Transverse colon (tissue), 4 donors: ENCODE data around the gene GNA12. TPM values are rescaled to one million over a fixed set of nuclear protein-coding genes. Genes with fewer than 3 reads are reported as not detected.

ENCODE experiments used
- DNase-seq: peaks from one replicate; pipeline ENCODE4 v3.0.0-alpha.2; 2019
- H3K27ac ChIP-seq, 4 donors: fragments of 200-600 bp; sonication (generic); 2 replicates each; pipeline ENCODE4 v1.5.1; 2016 to 2018; ENCODE audit warnings: inconsistent platforms in 4 of 4
- H3K27me3 ChIP-seq: fragments of 200-600 bp; sonication (generic); 2 replicates; pipeline ENCODE4 v1.5.1; 2017; ENCODE audit warnings: inconsistent platforms
- H3K36me3 ChIP-seq, 4 donors: fragments of 200-600 bp; sonication (generic); 2 replicates each; pipeline ENCODE4 v1.5.1; 2017 to 2019; ENCODE audit warnings: inconsistent platforms in 4 of 4
- H3K4me1 ChIP-seq, 4 donors: fragments of 200-600 bp; sonication (generic); 2 replicates each; pipeline ENCODE4 v1.5.1; 2017 to 2020; ENCODE audit warnings: inconsistent platforms in 4 of 4
- H3K4me3 ChIP-seq, 4 donors: fragments of 200-600 bp; sonication (generic); 1 replicate in 1 of 4; 2 replicates in 3 of 4; pipeline versions ENCODE4 v1.5.1 to v1.6.1; 2017 to 2019; ENCODE audit warnings: inconsistent platforms in 4 of 4
- H3K9me3 ChIP-seq, 2 donors: fragments of 200-600 bp; sonication (generic); 2 replicates each; pipeline ENCODE4 v1.5.1; 2017 to 2019; ENCODE audit warnings: inconsistent platforms in 2 of 2
- EP300 ChIP-seq: sonication (generic); formaldehyde crosslinking; IDR thresholded peaks from one replicate; pipeline ENCODE4 v1.6.1; 2017; ENCODE audit warnings: antibody characterized with exemption, low read depth
- POLR2A ChIP-seq: fragments of 450-650 bp; IDR thresholded peaks from one replicate; pipeline ENCODE4 v1.6.1; 2016; ENCODE audit warnings: antibody characterized with exemption, mild to moderate bottlenecking, moderate library complexity
- POLR2AphosphoS5 ChIP-seq, 3 donors: sonication (generic); formaldehyde crosslinking; IDR thresholded peaks; one replicate each; pipeline ENCODE4 v1.6.1; 2016; ENCODE audit warnings: antibody characterized with exemption in 3 of 3
- WGBS, 2 donors: methylation state at CpG; one replicate each; pipeline ENCODE4 v1.1.5; 2018; ENCODE audit warnings: low coverage in 1 of 2; 5-methylcytosine and 5-hydroxymethylcytosine counted together
- in situ Hi-C, 4 donors: fragments of 200-750 bp; cut with MboI; loops; one replicate each; pipeline versions ENCODE4 v1.15.0 to v1.15.1; 2017; ENCODE audit warnings: low sequenced_read_pairs in 3 of 4, low pct_ligation_motif_present in 1 of 4, low pct_unique_long_range_greater_than_20kb in 1 of 4
- intact Hi-C: fragments of 100-400 bp; cut with DNase I; formaldehyde crosslinking; loops from one replicate; pipeline ENCODE4 v1.15.1; 2023; ENCODE audit warnings: low total_unique reads
- total RNA-seq, 4 donors: library from RNA; depleted of rRNA; stranded (reverse); fragments of >200 nt; gene quantifications; one replicate each; pipeline ENCODE4 v1.1.0, GENCODE V29; 2016
- TF ChIP-seq, protein P1 (sequence below), 5 experiments: fragments of 200-600 bp in 3 of 5; fragments of 450-650 bp in 2 of 5; sonication (generic) in 3 of 5; IDR thresholded peaks; 1 replicate in 2 of 5; 2 replicates in 3 of 5; pipeline ENCODE4 v1.5.1; 2016 to 2017; ENCODE audit warnings: antibody characterized with exemption in 5 of 5, inconsistent platforms in 3 of 5, mild to moderate bottlenecking in 2 of 5, moderate library complexity in 1 of 5

GNA12 gene
- total RNA-seq, 4 donors from 2014 or later, result 18.9 to 39.6 (median 22.2) TPM

DNA sequence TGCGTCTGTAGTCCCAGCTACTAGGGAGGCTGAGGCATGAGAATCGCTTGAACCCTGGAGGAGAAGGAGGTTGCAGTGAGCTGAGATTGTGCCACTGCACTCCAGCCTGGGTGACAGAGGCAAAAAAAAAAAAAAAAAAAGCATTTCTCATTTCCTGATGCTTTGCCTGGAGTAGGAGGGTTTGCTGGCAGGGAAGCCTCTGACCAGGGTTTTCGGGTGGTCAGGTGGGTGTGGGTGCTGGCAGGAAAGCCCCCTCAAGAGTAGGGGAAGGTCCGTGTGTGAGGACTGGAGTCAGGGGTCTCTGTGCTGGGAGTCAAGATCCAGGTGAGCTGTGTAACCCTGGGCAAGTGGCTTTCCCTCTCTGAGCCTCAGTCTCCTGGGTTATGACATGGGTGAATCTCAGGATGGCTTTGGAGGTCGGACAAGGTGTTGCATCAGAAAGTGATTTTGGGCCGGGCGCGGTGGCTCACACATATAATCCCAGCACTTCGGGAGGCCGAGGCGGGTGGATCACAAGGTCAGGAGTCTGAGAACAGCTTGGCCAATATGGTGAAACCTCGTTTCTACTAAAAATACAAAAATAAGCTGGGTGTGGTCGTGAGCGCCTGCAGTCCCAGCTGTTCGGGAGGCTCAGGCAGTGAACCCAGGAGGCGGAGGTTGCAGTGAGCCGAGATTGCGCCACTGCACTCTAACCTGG is 152.9 kb downstream of the GNA12 start:
- whole genome bisulfite sequencing, 2 donors, result 50 to 68% methylated on average over 7 to 18 of the region's 18 CpGs
- intact Hi-C loops, result no loop called here

DNA sequence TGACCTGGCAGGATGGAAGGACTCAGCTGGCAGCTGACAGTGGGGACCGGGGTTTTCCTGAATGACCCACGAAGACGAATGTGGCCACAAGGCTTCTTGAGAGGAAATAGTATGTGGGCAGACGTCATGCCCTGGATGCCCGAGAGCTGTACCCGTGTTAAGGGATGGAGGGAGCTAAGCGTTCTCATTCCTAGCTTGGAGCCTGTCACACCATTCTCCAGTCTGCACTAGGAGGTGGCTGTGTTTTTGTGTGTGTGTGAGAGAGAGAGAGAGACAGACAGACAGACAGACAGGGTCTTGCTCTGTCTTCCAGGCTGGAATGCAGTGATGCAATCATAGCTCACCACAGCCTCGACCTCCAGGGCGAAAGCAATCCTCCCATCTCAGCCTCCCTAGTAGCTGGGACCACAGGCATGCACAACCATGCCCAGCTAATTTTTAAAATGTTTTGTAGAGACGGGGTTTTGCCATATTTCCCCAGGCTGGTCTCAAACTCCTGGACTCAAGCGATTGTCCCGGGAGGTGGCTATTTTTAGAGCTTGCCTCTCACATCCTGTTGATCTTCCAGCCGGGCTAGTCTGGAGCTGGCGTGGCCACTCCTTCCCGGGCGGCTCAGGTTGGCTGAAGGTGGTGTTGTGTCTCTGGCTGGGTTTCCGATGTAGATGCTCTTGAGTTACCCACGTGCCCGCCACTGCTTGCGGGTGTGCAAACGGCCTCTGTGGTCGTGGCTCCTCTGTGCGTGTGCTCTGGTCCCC is 154.0 kb downstream of the GNA12 start:
- H3K9me3 ChIP-seq, result no peaks in the 10 kb centered on the region
- no peak overlapping the region for H3K27ac ChIP-seq
- TF ChIP-seq POLR2AphosphoS5 (IDR thresholded peaks at IDR 0.05), result no peak
- TF ChIP-seq EP300, result no peak
- TF ChIP-seq, protein P1, sequence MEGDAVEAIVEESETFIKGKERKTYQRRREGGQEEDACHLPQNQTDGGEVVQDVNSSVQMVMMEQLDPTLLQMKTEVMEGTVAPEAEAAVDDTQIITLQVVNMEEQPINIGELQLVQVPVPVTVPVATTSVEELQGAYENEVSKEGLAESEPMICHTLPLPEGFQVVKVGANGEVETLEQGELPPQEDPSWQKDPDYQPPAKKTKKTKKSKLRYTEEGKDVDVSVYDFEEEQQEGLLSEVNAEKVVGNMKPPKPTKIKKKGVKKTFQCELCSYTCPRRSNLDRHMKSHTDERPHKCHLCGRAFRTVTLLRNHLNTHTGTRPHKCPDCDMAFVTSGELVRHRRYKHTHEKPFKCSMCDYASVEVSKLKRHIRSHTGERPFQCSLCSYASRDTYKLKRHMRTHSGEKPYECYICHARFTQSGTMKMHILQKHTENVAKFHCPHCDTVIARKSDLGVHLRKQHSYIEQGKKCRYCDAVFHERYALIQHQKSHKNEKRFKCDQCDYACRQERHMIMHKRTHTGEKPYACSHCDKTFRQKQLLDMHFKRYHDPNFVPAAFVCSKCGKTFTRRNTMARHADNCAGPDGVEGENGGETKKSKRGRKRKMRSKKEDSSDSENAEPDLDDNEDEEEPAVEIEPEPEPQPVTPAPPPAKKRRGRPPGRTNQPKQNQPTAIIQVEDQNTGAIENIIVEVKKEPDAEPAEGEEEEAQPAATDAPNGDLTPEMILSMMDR (IDR thresholded peaks at IDR 0.05), result no peak
- TF ChIP-seq POLR2A, result no peak
- 37 to 57% methylated on average over 8 to 23 of the region's 23 CpGs for WGBS, 2 donors
- H3K27me3 ChIP-seq, result peaks cover 77% of the 10 kb centered on the region
- intact Hi-C loops (no loop called here), in situ Hi-C loops (loop anchor here in 3 of 4 donors (25.0 kb wide), 2 partner anchors 203 to 228 kb away; partner anchors contain the start of gene GRIFIN (in 1 of the 3))
- H3K4me1 ChIP-seq, result peaks cover 0 to 18% (median 15%) of the 10 kb centered on the region in 4 donors
- no peak overlapping the region for H3K4me3 ChIP-seq
- DNase-seq, result no peak
- H3K36me3 ChIP-seq, result no peaks in the 10 kb centered on the region

More for the DNA sequence above, 152.9 kb downstream of the GNA12 start:
- DNase-seq, result no peak
- Histone ChIP-seq H3K4me3 (no peak overlapping the region), H3K27ac (no peak overlapping the region), H3K9me3 (no peaks in the 10 kb centered on the region), H3K36me3 (no peaks in the 10 kb centered on the region), H3K27me3 (peaks cover 68% of the 10 kb centered on the region), H3K4me1 (peaks cover 0 to 18% (median 15%) of the 10 kb centered on the region in 4 donors)
- in situ Hi-C loops, result loop anchor here in 3 of 4 donors (25.0 kb wide), 2 partner anchors 204 to 229 kb away; partner anchors contain the start of gene GRIFIN (in 1 of the 3)
- TF ChIP-seq, protein P1 (IDR thresholded peaks at IDR 0.05), result no peak
- TF ChIP-seq EP300 (no peak), POLR2A (no peak), POLR2AphosphoS5 (IDR thresholded peaks at IDR 0.05) (no peak)

DNA sequence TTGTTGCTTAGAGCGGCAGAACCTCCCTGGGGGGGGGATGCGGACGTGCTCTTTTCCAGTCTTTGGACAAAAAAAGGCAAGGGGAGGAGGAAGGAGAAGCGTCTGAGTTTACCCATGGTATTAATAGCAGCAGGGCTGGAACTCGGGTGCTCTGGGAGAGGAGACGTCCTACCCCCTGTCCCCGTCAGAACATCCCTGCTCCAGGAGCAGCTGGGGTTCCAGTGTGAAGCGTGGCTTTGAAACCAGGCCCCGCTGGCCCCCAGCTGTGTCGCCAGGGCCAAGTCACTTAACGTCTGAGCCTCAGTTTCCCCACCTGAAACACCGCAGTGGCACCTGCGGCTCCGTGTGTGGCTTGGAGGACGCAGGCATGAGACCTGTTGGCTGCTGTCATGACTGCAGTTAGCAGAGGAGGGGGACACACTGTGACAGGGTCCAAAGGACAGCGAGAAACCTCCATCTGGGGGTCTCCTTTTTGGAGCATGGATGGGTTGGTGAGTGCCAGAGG is 154.7 kb downstream of the GNA12 start:
- Histone ChIP-seq H3K9me3 (no peaks in the 10 kb centered on the region), H3K27ac (no peak overlapping the region), H3K36me3 (no peaks in the 10 kb centered on the region), H3K4me1 (peaks cover 0 to 18% (median 15%) of the 10 kb centered on the region in 4 donors), H3K4me3 (no peak overlapping the region), H3K27me3 (peaks cover 83% of the 10 kb centered on the region)
- no peak for TF ChIP-seq POLR2A
- TF ChIP-seq EP300, result no peak
- no peak for TF ChIP-seq POLR2AphosphoS5 (IDR thresholded peaks at IDR 0.05)
- TF ChIP-seq, protein P1 (IDR thresholded peaks at IDR 0.05), result no peak
- intact Hi-C loops (no loop called here), in situ Hi-C loops (loop anchor here in 3 of 4 donors (25.0 kb wide), 2 partner anchors 202 to 227 kb away; partner anchors contain the start of gene GRIFIN (in 1 of the 3))
- no peak for DNase-seq
- 60% methylated on average over 16 of the region's 16 CpGs; no CpG with 5 or more reads in 1 of the 2 donors for WGBS, 2 donors
